Erythroblast (primary cell): ENCODE data around the gene ZSWIM7.

ENCODE experiments used
- GATA1 ChIP-seq: IDR thresholded peaks from 2 replicates; pipeline ENCODE4 v1.6.1; 2011; ENCODE audit warnings: low read depth, mild to moderate bottlenecking, control low read depth, low read length, moderate library complexity
- POLR2A ChIP-seq: IDR thresholded peaks from 2 replicates; pipeline ENCODE4 v1.6.1; 2011; ENCODE audit warnings: mild to moderate bottlenecking, low read length

DNA sequence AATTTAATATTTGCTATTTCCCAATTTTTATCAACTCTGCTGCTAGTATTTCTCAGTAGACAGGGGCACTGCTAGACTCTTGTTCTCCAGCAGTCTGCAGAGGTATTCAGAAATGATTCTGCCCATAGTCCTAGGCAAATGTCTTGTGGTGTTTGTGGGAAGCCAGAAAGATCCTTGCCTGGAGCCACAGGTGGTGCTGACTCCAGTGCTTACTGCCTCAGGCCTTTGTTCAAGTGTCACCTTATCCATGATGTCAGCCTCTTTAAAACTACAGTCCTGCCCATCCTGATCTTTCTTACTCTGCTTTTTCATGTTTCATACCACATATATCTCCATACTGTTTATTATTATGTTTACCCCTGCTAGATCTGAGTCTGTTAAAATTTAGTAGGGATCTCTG lies 26.5 kb downstream of the ZSWIM7 start:
- TF ChIP-seq POLR2A (no peak), GATA1 (no peak)
